Osteocyte (in vitro differentiated cells): ENCODE data around the gene PTBP1. TPM values are rescaled to one million over a fixed set of nuclear protein-coding genes. Genes with fewer than 3 reads are reported as not detected.
"Not testable (repeated sequence)": the region's sequence is repeated elsewhere in the genome, so short reads cannot be mapped to it uniquely, and the experiment has no call there.

Experiments
- DNase-seq: peaks from one replicate; pipeline ENCODE4 v3.0.0; 2021; ENCODE audit warnings: mixed read lengths; ENCODE audit not compliant: unreplicated experiment; ENCODE audit errors: extremely low spot score
- H3K27ac Mint-ChIP-seq: one replicate; pipeline ENCODE4 v1.8.0; 2021; ENCODE audit warnings: mild to moderate bottlenecking, mixed read lengths; ENCODE audit not compliant: unreplicated experiment
- H3K27me3 Mint-ChIP-seq: one replicate; pipeline ENCODE4 v1.8.0; 2021; ENCODE audit warnings: mixed read lengths; ENCODE audit not compliant: unreplicated experiment
- H3K36me3 Mint-ChIP-seq: one replicate; pipeline ENCODE4 v1.8.0; 2021; ENCODE audit warnings: mixed read lengths; ENCODE audit not compliant: unreplicated experiment
- H3K4me1 Mint-ChIP-seq: one replicate; pipeline ENCODE4 v1.8.0; 2021; ENCODE audit warnings: mixed read lengths; ENCODE audit not compliant: unreplicated experiment
- H3K4me3 Mint-ChIP-seq: one replicate; pipeline ENCODE4 v1.8.0; 2021; ENCODE audit warnings: mild to moderate bottlenecking, moderate library complexity, mixed read lengths; ENCODE audit not compliant: unreplicated experiment
- H3K9me3 Mint-ChIP-seq: one replicate; pipeline ENCODE4 v1.8.0; 2021; ENCODE audit warnings: mixed read lengths; ENCODE audit not compliant: unreplicated experiment
- CTCF ChIP-seq: fragments of 200-600 bp; sonication (generic); IDR thresholded peaks from 2 replicates; pipeline ENCODE4 v1.5.0; 2021; ENCODE audit warnings: antibody characterized with exemption, mild to moderate bottlenecking, moderate library complexity
- total RNA-seq: library from RNA; stranded (reverse); gene quantifications from 2 replicates; pipeline ENCODE4 v1.2.1, GENCODE V29; 2021

PTBP1 gene
- total RNA-seq, 1 donor from 2014 or later = 370 TPM

- no peak for TF ChIP-seq CTCF
- no peak overlapping the region for H3K4me3 Mint-ChIP-seq
- no peaks in the 10 kb centered on the region for H3K9me3 Mint-ChIP-seq
- peaks cover 6% of the 10 kb centered on the region for H3K4me1 Mint-ChIP-seq
- H3K27ac Mint-ChIP-seq = no peak overlapping the region
- H3K27me3 Mint-ChIP-seq = no peaks in the 10 kb centered on the region
- H3K36me3 Mint-ChIP-seq = no peaks in the 10 kb centered on the region
- no peak for DNase-seq
Measured at GRCh38 chr19:831407-832369, 34.4 kb downstream of the PTBP1 start.

- Mint-ChIP-seq H3K36me3 (no peaks in the 10 kb centered on the region), H3K9me3 (no peaks in the 10 kb centered on the region), H3K27me3 (no peaks in the 10 kb centered on the region), H3K4me3 (no peak overlapping the region), H3K4me1 (peaks cover 8% of the 10 kb centered on the region), H3K27ac (no peak overlapping the region)
- DNase-seq = no peak
- no peak for TF ChIP-seq CTCF
Measured at GRCh38 chr19:834216-834615, 37.0 kb downstream of the PTBP1 start.

- Mint-ChIP-seq H3K4me1 (peaks cover 9% of the 10 kb centered on the region), H3K27me3 (no peaks in the 10 kb centered on the region), H3K9me3 (no peaks in the 10 kb centered on the region), H3K36me3 (no peaks in the 10 kb centered on the region), H3K27ac (no peak overlapping the region), H3K4me3 (no peak overlapping the region)
- no peak for TF ChIP-seq CTCF
- no peak for DNase-seq
Measured at GRCh38 chr19:835210-835810, 38.1 kb downstream of the PTBP1 start.

- H3K9me3 Mint-ChIP-seq = no peaks in the 10 kb centered on the region
- no peak for TF ChIP-seq CTCF
- peaks cover 3% of the 10 kb centered on the region for H3K27me3 Mint-ChIP-seq
- H3K4me1 Mint-ChIP-seq = peaks cover 14% of the 10 kb centered on the region
- no peak within 1 kb of the TSS for H3K4me3 Mint-ChIP-seq
- H3K27ac Mint-ChIP-seq = no peak within 1 kb of the TSS
- DNase-seq = no peak
- H3K36me3 Mint-ChIP-seq = no peaks in the 10 kb centered on the region
Measured at GRCh38 chr19:840519-841206, 43.4 kb downstream of the PTBP1 start, which contains the start of gene PRTN3. Gene PRTN3, plus strand, starts transcription at chr19:840999. Its CDS starts 10 bp downstream, at chr19:841009.

- H3K4me1 Mint-ChIP-seq = peaks cover 20% of the 10 kb centered on the region
- H3K36me3 Mint-ChIP-seq, DNase-seq, H3K4me3 Mint-ChIP-seq, H3K27me3 Mint-ChIP-seq, H3K9me3 Mint-ChIP-seq, H3K27ac Mint-ChIP-seq: not testable (repeated sequence)
Measured at GRCh38 chr19:842802-843179, 45.5 kb downstream of the PTBP1 start.
